Esophagus squamous epithelium (tissue), 5 donors: Measurements from ENCODE around the gene RELN. TPM values are rescaled to one million over a fixed set of nuclear protein-coding genes. Genes with fewer than 3 reads are reported as not detected.

Experiments
- DNase-seq: peaks from one replicate; lab custom pipeline; 2025; lab: John Stamatoyannopoulos, UW
- H3K27ac ChIP-seq, 4 donors: fragments of 200-600 bp; sonication (generic); one replicate each; pipeline ENCODE4 v1.5.1; 2016 to 2019; ENCODE audit warnings: mild to moderate bottlenecking in 1 of 4
- H3K27me3 ChIP-seq, 4 donors: fragments of 200-600 bp; sonication (generic); 1 replicate in 3 of 4; 2 replicates in 1 of 4; pipeline versions ENCODE4 v1.5.1 to v1.6.0; 2017 to 2021; ENCODE audit warnings: antibody characterized with exemption in 1 of 4
- H3K36me3 ChIP-seq, 3 donors: fragments of 200-600 bp; sonication (generic); one replicate each; pipeline ENCODE4 v1.5.1; 2016 to 2019
- H3K4me1 ChIP-seq, 3 donors: fragments of 200-600 bp; sonication (generic); one replicate each; pipeline ENCODE4 v1.5.1; 2017 to 2019
- H3K4me3 ChIP-seq, 4 donors: fragments of 200-600 bp; sonication (generic); 1 replicate in 3 of 4; 2 replicates in 1 of 4; pipeline ENCODE4 v1.5.1; 2016 to 2019; ENCODE audit warnings: mild to moderate bottlenecking in 2 of 4, moderate library complexity in 1 of 4
- H3K9me3 ChIP-seq, 3 donors: fragments of 200-600 bp; sonication (generic); one replicate each; pipeline ENCODE4 v1.5.1; 2016 to 2019
- POLR2A ChIP-seq, 4 donors: fragments of 450-650 bp; IDR thresholded peaks; one replicate each; pipeline ENCODE4 v1.6.1; 2017; ENCODE audit warnings: antibody characterized with exemption in 4 of 4, mild to moderate bottlenecking in 4 of 4, moderate library complexity in 3 of 4
- WGBS, 2 donors: methylation state at CpG; one replicate each; pipeline ENCODE4 v1.1.5; 2018; 5-methylcytosine and 5-hydroxymethylcytosine counted together
- intact Hi-C: fragments of 100-400 bp; cut with DNase I; formaldehyde crosslinking; loops from one replicate; pipeline ENCODE4 v1.15.0; 2022
- small RNA-seq, 4 donors: library from RNA; depleted of rRNA; stranded (forward); fragments of <200 nt; gene quantifications; one replicate each; pipeline ENCODE3, GENCODE V24; 2016
- total RNA-seq, 4 donors: library from RNA; depleted of rRNA; stranded (reverse); fragments of >200 nt; gene quantifications; one replicate each; pipeline ENCODE4 v1.1.0, GENCODE V29; 2016
- TF ChIP-seq, protein P1 (sequence below), 6 experiments: fragments of 450-650 bp in 4 of 6; fragments of 200-600 bp in 2 of 6; sonication (generic) in 2 of 6; IDR thresholded peaks; one replicate each; pipeline ENCODE4 v1.5.1; 2016 to 2019; ENCODE audit warnings: antibody characterized with exemption in 6 of 6, mild to moderate bottlenecking in 4 of 6, moderate library complexity in 4 of 6
- donor health status: DM: yes; HTN: yes; CAD: no.

Gene RELN
- total RNA-seq, 4 donors from 2014 or later: 0.68 to 6.5 (median 1.00) TPM

DNA sequence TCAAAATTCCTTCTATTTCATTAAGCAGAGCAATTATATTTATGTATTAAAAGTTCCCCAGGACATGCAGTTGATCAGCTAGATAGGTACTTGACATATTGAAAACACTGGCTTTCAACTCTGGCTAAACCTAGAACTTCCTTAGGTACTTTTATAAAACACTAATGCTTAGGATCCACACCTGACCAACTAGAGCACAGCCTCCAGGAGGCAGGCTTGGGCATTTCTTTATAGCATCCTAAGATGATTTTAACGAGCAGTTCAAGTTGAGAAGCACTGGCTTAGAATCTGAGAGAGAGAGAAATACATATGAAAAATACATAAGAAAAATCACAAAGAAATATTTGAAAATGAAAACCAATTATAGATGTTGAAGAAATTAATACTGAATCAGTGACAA, 564.3 kb downstream of the RELN start:
- intact Hi-C loops: no loop called here
- 46 to 67% methylated on average over 1 of the region's 1 CpG for WGBS, 2 donors
- H3K27me3 ChIP-seq: no peaks in the 10 kb centered on the region

DNA sequence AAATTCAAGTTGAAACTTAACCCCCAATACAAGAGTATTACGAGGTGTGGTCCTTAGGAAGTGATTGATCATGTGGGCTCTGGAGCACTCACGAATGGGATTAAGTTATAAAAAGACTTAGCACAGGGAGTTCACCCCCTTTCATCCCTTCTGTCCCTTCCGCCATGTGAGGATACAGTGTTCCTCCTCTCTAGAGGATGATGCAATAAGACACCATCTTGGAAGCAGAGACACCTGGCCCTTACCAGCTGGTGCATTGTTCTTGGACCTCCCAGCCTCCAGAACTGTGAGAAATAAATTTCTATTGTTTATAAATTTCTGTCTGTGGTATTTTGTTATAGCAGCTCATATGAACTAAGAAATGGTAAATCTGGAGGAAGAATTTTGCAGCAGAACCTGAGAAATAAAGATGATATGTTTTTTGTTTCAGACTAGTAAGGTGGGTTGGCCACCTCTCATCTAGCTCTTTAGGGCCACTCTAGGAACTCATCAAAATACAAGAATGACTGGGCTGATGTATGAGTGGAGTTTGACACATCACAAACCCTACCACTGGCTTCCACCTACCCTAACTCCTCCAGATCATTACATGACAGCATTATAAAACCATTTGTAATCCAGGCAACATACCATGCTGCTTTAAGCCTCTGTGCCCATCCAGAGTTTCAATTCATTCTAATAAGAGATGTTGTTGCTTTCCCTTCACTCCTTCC, 565.8 kb downstream of the RELN start:
- Histone ChIP-seq H3K4me3 (no peak overlapping the region), H3K9me3 (no peaks in the 10 kb centered on the region), H3K4me1 (no peaks in the 10 kb centered on the region), H3K36me3 (no peaks in the 10 kb centered on the region), H3K27me3 (no peaks in the 10 kb centered on the region), H3K27ac (no peak overlapping the region)
- WGBS, 2 donors: 62% methylated on average over 3 of the region's 3 CpGs
- TF ChIP-seq POLR2A (IDR thresholded peaks at IDR 0.05): no peak
- TF ChIP-seq, protein P1, sequence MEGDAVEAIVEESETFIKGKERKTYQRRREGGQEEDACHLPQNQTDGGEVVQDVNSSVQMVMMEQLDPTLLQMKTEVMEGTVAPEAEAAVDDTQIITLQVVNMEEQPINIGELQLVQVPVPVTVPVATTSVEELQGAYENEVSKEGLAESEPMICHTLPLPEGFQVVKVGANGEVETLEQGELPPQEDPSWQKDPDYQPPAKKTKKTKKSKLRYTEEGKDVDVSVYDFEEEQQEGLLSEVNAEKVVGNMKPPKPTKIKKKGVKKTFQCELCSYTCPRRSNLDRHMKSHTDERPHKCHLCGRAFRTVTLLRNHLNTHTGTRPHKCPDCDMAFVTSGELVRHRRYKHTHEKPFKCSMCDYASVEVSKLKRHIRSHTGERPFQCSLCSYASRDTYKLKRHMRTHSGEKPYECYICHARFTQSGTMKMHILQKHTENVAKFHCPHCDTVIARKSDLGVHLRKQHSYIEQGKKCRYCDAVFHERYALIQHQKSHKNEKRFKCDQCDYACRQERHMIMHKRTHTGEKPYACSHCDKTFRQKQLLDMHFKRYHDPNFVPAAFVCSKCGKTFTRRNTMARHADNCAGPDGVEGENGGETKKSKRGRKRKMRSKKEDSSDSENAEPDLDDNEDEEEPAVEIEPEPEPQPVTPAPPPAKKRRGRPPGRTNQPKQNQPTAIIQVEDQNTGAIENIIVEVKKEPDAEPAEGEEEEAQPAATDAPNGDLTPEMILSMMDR (IDR thresholded peaks at IDR 0.05): no peak
- intact Hi-C loops: no loop called here
- no peak for DNase-seq

More for the DNA sequence above, 564.3 kb downstream of the RELN start:
- Histone ChIP-seq H3K4me3 (no peak overlapping the region), H3K4me1 (no peaks in the 10 kb centered on the region), H3K27ac (no peak overlapping the region), H3K9me3 (no peaks in the 10 kb centered on the region), H3K36me3 (no peaks in the 10 kb centered on the region)
- TF ChIP-seq POLR2A (IDR thresholded peaks at IDR 0.05): no peak
- TF ChIP-seq, protein P1 (IDR thresholded peaks at IDR 0.05): no peak
- no peak for DNase-seq

Small RNA genes within 50 kb of the gene (small RNA-seq; reads per million reads assigned to genes)
- 0 reads per million in 4 donors for gene RF00019

Other genes starting within 250 kb of the RELN start
- gene ORC5, start 218.4 kb upstream of the RELN start, total RNA-seq: 10 to 100 TPM in 3 of 4 donors, 1 to 10 TPM in 1; 4.3 to 21.6 (median 19.6) TPM